HG03565 (cell line): ENCODE data around the gene WDR90.

ENCODE experiments used
- ATAC-seq: cut with Tn5 transposase; IDR thresholded peaks from one replicate; pipeline ENCODE4 v1.9.1; 2021; ENCODE audit warnings: mild to moderate bottlenecking, moderate library complexity; ENCODE audit not compliant: unreplicated experiment

Gene WDR90

GRCh38 chr16:637081-638018 is 11.8 kb upstream of the WDR90 start:
- ATAC-seq = no peak

- ATAC-seq = no peak
These were observed 11.1 kb upstream of the WDR90 start for GRCh38 chr16:638034-638543.

DNA sequence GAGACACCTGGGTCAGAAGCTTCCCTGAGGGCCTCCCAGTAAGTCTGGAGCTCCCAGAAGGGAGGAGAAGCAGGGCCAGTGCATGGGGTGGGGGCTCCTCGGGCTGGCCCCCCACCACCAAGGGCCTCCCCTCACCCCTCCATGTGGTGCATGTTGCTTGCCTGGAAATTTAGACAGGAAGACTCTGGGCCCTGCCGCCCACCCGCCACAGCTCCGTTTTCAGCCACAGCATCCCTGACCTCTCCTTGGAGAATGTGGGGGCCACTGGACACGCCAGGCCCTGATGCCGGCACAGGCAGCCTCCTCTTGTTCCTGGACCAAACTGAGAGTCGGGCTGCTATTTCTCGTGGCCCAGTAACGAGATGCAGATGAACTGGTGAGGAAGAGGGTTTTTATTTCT is 10.3 kb upstream of the WDR90 start:
- ATAC-seq = no peak

- no peak for ATAC-seq
These were observed 8.6 kb upstream of the WDR90 start for GRCh38 chr16:640614-641013.

DNA sequence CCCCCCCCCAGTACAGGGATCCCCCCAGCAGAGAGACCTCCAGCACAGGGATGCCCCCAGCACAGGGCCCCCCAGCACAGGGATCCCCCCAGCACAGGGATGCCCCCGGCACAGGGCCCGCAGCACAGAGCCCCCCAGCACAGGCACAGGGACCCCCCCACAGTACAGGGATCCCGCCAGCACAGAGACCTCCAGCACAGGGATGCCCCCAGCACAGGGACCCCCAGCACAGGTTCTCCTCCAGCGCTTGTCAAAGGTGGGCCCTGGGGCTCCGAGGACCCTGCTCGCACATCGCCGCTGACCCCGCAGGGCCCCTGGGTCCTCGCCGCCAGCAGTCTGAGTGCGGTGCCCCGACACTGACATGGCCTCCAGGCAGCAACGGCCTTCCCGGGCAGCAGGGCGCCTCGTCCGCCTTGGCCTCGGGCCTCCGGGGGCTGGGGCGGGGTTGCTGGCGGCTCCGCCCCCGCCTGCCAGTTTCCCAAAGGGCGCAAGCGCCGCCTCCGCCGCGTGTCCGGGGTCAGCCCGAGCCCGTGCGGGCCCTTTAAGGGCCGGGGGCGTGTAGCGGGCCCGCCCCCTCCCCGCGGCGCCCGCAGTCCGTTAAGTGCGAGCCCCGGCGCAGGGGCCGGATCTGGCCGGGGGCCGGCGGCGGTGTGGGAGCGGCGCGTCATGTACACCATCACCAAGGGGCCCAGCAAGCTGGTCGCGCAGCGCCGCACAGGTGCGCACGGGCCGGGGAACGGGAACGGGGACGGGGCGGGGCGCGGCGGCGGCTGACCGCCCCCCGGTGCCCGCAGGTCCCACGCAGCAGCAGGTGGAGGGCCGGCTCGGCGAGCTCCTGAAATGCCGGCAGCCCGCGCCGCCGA is 7.6 kb upstream of the WDR90 start, which contains the start of gene MCRIP2:
Gene MCRIP2 (plus strand): TSS at position 503 of the 863 bp plus-strand sequence. CDS start 164 bp downstream, at position 667.
- peak; percentile 38 for ATAC-seq

GRCh38 chr16:642189-643049 is 6.7 kb upstream of the WDR90 start:
- peak; percentile 24 for ATAC-seq

- ATAC-seq = no peak
These were observed 6.2 kb upstream of the WDR90 start for GRCh38 chr16:643050-643368.

DNA sequence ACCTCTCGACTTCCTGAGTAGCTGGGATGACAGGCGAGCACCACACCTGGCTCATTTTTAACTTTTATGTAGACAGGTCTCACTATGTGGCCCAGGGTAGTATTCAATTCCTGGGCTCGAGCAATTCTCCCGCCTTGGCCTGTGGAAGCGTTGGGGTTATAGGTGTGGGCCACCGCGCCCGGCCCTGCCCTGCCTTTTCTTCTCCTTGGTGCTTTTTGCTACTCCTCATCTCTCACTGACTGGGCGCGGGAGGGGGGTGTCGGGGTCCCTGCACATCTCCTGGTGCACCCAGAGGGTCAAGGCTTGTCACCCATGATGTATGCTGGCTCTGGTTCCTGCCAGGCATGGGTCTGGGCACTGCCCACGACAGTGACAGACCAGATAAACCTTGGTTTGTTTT is 4.6 kb upstream of the WDR90 start:
- ATAC-seq = no peak

DNA sequence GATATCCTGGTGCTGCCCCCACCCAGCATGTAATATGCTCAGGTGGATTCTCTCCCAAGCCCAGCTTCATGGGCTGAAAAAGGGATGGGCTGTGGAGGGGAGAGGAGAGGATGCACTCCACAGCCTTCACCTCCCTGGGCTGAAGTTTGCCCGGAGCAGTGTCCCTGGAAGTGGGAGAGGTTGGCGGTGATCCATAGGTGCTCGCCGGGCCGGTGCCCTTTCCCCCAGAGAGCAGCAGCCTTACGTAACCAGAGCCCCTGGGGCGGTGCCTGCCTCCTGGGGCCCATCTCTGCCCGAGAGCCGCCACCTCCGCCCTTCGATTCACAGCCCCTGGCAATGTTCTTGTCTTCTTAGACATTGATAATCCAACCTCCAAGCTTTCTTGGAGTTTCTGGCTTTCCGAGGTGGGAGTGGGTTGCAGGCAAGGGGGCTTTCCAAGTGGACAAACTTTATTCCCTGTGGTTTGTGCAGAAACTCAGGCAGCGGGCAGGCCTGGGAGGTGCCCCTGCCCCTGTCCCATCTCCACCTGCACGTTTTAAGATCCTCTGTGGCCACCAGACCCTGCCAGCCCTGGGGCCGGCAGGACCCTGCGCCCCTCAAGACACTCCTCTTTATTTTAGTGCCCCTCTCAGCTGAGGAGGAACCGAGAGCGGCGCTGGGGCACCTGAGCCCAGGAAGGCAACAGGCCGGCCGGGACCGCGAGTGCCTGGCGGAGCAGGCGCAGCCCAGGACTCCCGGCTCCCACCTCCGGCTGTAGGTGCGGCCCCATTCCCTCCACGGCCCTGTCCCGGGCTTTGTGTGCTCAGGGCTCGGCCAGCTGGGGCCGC is 3.1 kb upstream of the WDR90 start:
- no peak for ATAC-seq

DNA sequence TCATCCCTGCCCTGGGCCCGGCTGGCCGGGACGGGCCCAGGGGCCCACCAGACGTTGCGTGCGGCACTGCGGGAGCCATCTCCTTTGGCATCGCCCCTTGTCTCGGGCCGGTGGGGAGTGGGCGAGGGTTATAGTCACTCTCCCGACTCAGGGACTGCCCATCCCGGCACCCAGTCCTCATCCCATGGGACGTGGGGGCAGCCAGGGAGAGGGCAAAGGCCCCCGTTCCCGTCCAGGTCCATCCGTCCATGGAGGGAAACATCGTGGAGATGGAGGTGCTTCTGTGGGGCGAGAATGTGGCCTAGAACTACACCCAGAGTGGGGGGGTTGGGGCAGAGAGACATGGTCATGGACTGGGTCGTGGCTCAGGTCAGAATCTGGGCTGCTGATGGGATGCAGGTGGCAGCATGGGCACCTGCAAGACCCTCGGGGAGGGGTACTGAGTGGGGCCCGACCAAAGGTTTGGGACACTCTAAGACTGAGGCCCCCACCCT is 2.4 kb upstream of the WDR90 start:
- no peak for ATAC-seq

- ATAC-seq = no peak
These were observed 1.8 kb upstream of the WDR90 start for GRCh38 chr16:647173-647902.

DNA sequence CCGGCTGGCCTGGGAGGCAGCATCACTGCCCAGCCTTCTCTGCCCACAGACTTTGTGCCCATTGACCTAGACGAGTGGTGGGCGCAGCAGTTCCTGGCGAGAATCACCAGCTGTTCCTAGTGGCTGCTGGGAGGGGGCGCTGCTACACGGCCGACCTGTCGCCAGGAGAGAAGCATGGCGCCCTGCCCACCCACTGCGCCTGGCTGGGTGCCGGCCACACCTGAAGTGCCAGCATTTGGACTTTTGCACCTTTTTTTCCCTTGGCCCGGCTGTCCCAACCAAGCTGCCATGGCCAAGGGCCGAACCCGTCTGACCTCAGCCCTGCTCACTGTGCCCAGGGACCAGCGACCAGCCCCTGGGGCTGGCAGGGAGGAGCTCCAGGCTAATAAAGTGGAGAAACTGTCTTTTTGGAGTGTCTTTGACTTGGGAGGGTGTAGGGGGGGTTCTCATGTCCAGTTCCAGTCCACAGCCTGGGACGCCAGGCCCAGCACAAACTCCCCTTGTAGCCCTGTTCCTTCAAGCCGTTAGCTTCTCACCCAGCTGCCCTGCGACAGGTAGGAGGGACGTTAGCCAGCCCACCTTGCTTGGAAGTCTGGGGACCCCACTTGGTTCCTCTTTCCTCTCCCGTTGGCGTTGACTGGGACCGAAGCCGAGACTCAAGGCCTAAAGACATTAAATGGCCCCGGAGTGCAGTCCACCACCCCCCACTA is 939 bp upstream of the WDR90 start:
- no peak for ATAC-seq

DNA sequence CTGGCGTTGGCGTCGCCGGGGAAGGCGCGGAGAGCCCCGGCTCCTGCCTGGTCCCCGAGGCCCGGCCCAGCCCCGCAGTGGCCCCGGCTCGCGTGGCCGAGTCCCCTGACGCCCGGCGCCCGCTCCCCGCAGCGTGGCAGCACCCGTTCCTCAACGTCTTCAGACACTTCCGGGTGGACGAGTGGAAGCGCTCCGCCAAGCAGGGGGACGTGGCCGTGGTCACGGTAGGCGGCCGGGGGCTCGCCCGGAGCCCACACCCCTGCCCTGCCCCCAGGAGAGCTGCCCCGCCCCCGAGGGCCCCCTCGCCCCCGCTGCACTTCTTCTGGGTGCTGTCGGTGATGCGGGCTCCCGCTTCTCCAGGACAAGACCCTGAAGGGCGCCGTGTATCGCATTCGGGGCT is 466 bp downstream of the WDR90 start:
- peak; percentile 9 for ATAC-seq

GRCh38 chr16:651844-652243 is 2.7 kb downstream of the WDR90 start:
- no peak for ATAC-seq

GRCh38 chr16:652454-653305 is 3.5 kb downstream of the WDR90 start:
- ATAC-seq = no peak

DNA sequence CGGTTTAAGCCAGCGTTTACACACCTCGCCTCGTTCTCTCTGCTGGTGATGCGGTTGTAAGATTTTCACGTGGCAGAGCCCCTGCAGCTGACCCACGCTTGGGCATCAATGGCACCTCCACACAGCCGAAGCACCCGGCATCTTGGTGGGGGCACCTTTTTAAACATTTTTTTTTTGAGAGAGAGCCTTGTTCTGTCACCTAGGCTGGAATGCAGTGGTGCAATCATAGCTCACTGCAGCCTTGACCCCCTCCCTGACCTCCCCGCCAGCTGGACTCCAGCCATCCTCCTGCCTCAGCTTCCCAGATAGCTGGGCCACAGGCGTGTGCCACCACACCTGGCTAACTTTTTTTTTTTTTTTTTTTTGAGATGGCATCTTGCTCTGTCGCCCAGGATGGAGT is 4.9 kb downstream of the WDR90 start:
- no peak for ATAC-seq

DNA sequence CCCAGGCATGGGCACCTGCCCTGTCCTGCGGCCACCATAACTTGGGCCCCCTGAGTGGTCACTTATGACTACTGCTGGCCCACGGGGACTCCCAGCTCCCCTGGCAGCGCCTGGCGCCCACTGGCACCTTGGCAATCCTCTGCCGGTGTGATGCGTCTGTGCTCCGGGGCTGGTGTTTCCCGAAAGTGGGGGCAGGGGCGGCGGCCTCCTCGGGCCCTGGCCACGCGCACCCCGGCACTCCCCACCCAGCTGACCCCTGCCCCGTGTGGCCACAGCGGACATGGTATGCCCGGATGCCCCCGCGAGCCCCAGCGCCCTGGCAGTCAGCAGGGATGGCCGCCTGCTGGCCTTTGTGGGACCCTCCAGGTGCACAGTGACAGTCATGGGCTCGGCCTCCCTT is 8.3 kb downstream of the WDR90 start:
- no peak for ATAC-seq
